PC-3 (cell line): ENCODE results near the gene HSPA5. TPM values are rescaled to one million over a fixed set of nuclear protein-coding genes. Genes with fewer than 3 reads are reported as not detected.

ENCODE experiments used
- total RNA-seq: library from RNA; depleted of rRNA; stranded (reverse); fragments of >200 nt; gene quantifications from 2 replicates; pipeline ENCODE4 v1.2.3, GENCODE V29; 2014; rRNA removed

HSPA5 gene
- total RNA-seq, 1 experiment from 2014 or later, result 112 TPM

Other genes with a start within 250 kb of the HSPA5 start
- 4.4 and 5.2 TPM in 2 replicates for gene SCAI, start 97.8 kb downstream of the HSPA5 start, total RNA-seq
- gene PPP6C, start 51.5 kb downstream of the HSPA5 start, total RNA-seq, result 10.8 and 16.4 TPM in 2 replicates
- 22.2 and 27.8 TPM in 2 replicates for gene RABEPK, start 40.8 kb downstream of the HSPA5 start, total RNA-seq
- gene GAPVD1, start 20.5 kb upstream of the HSPA5 start, total RNA-seq, result 29.7 and 30.5 TPM in 2 replicates